Glutamatergic neuron (in vitro differentiated cells): Measurements from ENCODE around the gene SNX9. TPM values are rescaled to one million over a fixed set of nuclear protein-coding genes. Genes with fewer than 3 reads are reported as not detected.
A peak's percentile ranks its signal among the peaks of the same experiment; 100 is the strongest.
"Not testable (repeated sequence)": the region's sequence is repeated elsewhere in the genome, so short reads cannot be mapped to it uniquely, and the experiment has no call there.

Experiments used
- DNase-seq: peaks from one replicate; pipeline ENCODE4 v3.0.0; 2022
- H3K27ac Mint-ChIP-seq: one replicate; pipeline ENCODE4 v1.8.0; 2020; ENCODE audit warnings: mild to moderate bottlenecking, mixed read lengths, inconsistent platforms; ENCODE audit not compliant: unreplicated experiment
- H3K27me3 Mint-ChIP-seq: one replicate; pipeline ENCODE4 v1.8.0; 2020; ENCODE audit warnings: mild to moderate bottlenecking, moderate library complexity, mixed read lengths, inconsistent platforms; ENCODE audit not compliant: unreplicated experiment
- H3K36me3 Mint-ChIP-seq: one replicate; pipeline ENCODE4 v1.8.0; 2020; ENCODE audit warnings: mild to moderate bottlenecking, mixed read lengths, inconsistent platforms; ENCODE audit not compliant: unreplicated experiment
- H3K4me1 Mint-ChIP-seq: one replicate; pipeline ENCODE4 v1.8.0; 2020; ENCODE audit warnings: mild to moderate bottlenecking, low read depth, mixed read lengths, inconsistent platforms; ENCODE audit not compliant: unreplicated experiment
- H3K4me3 Mint-ChIP-seq: one replicate; pipeline ENCODE4 v1.8.0; 2020; ENCODE audit warnings: mild to moderate bottlenecking, mixed read lengths, inconsistent platforms; ENCODE audit not compliant: unreplicated experiment
- H3K9me3 Mint-ChIP-seq: one replicate; pipeline ENCODE4 v1.8.0; 2020; ENCODE audit warnings: mild to moderate bottlenecking, moderate library complexity, mixed read lengths, inconsistent platforms; ENCODE audit not compliant: unreplicated experiment
- CTCF ChIP-seq: fragments of 200-600 bp; sonication (generic); IDR thresholded peaks from one replicate; pipeline ENCODE4 v1.5.0; 2021; ENCODE audit not compliant: partially characterized antibody, unreplicated experiment
- total RNA-seq: library from RNA; stranded (reverse); fragmentation: NEBNext Ultra II Directional; extraction: Animal tissue kit (Norgen Biotek cat#: 25700); gene quantifications from one replicate; pipeline ENCODE4 v1.2.1, GENCODE V29; 2021; ENCODE audit not compliant: unreplicated experiment

The SNX9 gene
- total RNA-seq, 1 donor from 2014 or later = 45.7 TPM

- DNase-seq = no peak
- TF ChIP-seq CTCF = no peak
- H3K4me3 Mint-ChIP-seq = peak overlapping the region; percentile 11
- H3K36me3 Mint-ChIP-seq = peaks cover 8% of the 10 kb centered on the region
- H3K4me1 Mint-ChIP-seq = peaks cover 12% of the 10 kb centered on the region
- peaks cover 2% of the 10 kb centered on the region for H3K27me3 Mint-ChIP-seq
- H3K27ac Mint-ChIP-seq = peak overlapping the region; percentile 14
- H3K9me3 Mint-ChIP-seq = peaks cover 3% of the 10 kb centered on the region
These were observed 32.3 kb downstream of the SNX9 start for GRCh38 chr6:157855325-157855724.

DNA sequence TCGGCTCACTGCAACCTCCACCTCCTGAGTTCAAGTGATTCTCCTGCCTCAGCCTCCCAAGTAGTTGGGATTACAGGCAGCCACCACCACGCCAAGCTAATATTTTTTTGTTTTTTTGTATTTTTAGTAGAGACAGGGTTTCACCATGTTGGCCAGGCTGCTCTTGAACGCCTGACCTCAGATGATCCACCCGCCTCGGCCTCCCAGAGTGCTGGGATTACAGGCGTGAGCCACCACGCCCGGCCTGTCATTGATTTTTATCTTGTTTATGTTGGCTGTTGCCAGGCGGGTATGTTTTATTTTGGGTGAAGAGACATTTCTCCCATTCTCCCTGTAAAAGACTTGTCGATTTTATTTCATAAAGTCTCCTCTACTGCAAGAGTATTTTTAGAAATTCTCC lies 32.8 kb downstream of the SNX9 start:
- H3K9me3 Mint-ChIP-seq, H3K4me3 Mint-ChIP-seq, H3K27ac Mint-ChIP-seq, H3K27me3 Mint-ChIP-seq, H3K36me3 Mint-ChIP-seq, DNase-seq: not testable (repeated sequence)
- peaks cover 16% of the 10 kb centered on the region for H3K4me1 Mint-ChIP-seq

GRCh38 chr6:157858664-157859063 lies 35.6 kb downstream of the SNX9 start:
- DNase-seq, H3K36me3 Mint-ChIP-seq, H3K9me3 Mint-ChIP-seq, H3K27ac Mint-ChIP-seq, H3K27me3 Mint-ChIP-seq, H3K4me3 Mint-ChIP-seq: not testable (repeated sequence)
- peaks cover 40% of the 10 kb centered on the region for H3K4me1 Mint-ChIP-seq

- DNase-seq = no peak
- H3K27me3 Mint-ChIP-seq = no peaks in the 10 kb centered on the region
- no peak overlapping the region for H3K27ac Mint-ChIP-seq
- peaks cover 39% of the 10 kb centered on the region for H3K4me1 Mint-ChIP-seq
- H3K9me3 Mint-ChIP-seq = peaks cover 1% of the 10 kb centered on the region
- H3K4me3 Mint-ChIP-seq = no peak overlapping the region
- TF ChIP-seq CTCF = no peak
- H3K36me3 Mint-ChIP-seq = no peaks in the 10 kb centered on the region
These were observed 36.9 kb downstream of the SNX9 start for GRCh38 chr6:157859775-157860504.

DNA sequence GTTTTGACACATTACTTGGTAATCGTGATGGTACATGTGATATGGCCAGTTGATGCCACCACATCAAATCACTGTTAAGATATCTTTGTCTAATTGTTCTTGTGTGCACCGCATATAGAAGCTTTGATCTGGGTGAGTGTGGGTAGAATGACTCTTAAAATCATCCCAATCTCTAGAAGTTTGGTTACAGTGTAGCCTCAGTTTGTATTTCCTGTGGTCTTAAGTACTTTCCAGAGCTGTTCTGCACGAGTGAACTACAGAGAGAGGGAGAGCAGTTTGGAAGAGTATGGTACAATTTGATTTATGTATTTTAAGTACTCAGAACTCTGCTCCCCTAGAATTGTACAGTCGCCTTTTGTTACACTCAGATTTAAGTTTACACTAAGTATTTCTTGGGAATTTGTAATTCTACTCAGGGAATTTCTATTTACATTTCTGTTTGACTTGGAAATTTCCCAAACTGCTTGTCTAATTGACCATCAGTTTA lies 37.5 kb downstream of the SNX9 start:
- H3K36me3 Mint-ChIP-seq = no peaks in the 10 kb centered on the region
- no peak for DNase-seq
- H3K27me3 Mint-ChIP-seq = no peaks in the 10 kb centered on the region
- TF ChIP-seq CTCF = no peak
- peaks cover 1% of the 10 kb centered on the region for H3K9me3 Mint-ChIP-seq
- H3K27ac Mint-ChIP-seq = peak overlapping the region; percentile 10
- H3K4me1 Mint-ChIP-seq = peaks cover 38% of the 10 kb centered on the region
- H3K4me3 Mint-ChIP-seq = no peak overlapping the region

GRCh38 chr6:157861184-157861583 lies 38.1 kb downstream of the SNX9 start:
- Mint-ChIP-seq H3K4me3 (no peak overlapping the region), H3K9me3 (peaks cover 1% of the 10 kb centered on the region), H3K27me3 (no peaks in the 10 kb centered on the region), H3K4me1 (peaks cover 41% of the 10 kb centered on the region), H3K36me3 (no peaks in the 10 kb centered on the region), H3K27ac (peak overlapping the region; percentile 55)
- TF ChIP-seq CTCF = no peak
- DNase-seq = no peak
